Ovary (tissue), 9 donors: Measurements from ENCODE around the gene FLOT1. TPM values are rescaled to one million over a fixed set of nuclear protein-coding genes. Genes with fewer than 3 reads are reported as not detected.

Experiments used
- DNase-seq, 5 donors: peaks; one replicate each; pipeline ENCODE4 v3.0.0-alpha.2; 2019 to 2020
- H3K27ac ChIP-seq, 2 donors: fragments of 200-600 bp; one replicate each; pipeline versions ENCODE4 v1.5.1 to v1.8.0; 2019 to 2022
- H3K27me3 ChIP-seq: fragments of 200-600 bp; one replicate; pipeline ENCODE4 v1.8.0; 2022
- H3K36me3 ChIP-seq: fragments of 200-600 bp; sonication (generic); one replicate; pipeline ENCODE4 v1.5.1; 2019
- H3K4me1 ChIP-seq: one replicate; pipeline ENCODE4 v1.8.1; 2013; ENCODE audit warnings: mild to moderate bottlenecking, moderate library complexity; ENCODE audit not compliant: insufficient read depth
- H3K4me3 ChIP-seq: fragments of 200-600 bp; sonication (generic); one replicate; pipeline ENCODE4 v1.5.1; 2017
- H3K9me3 ChIP-seq, 2 donors: fragments of 200-600 bp in 1 of 2; sonication (generic) in 1 of 2; one replicate each; pipeline versions ENCODE4 v1.5.1 to v1.8.1; 2013 to 2019; ENCODE audit warnings: mild to moderate bottlenecking in 1 of 2, moderate library complexity in 1 of 2
- CTCF ChIP-seq, 3 donors: fragments of 450-650 bp in 2 of 3; fragments of 200-600 bp in 1 of 3; IDR thresholded peaks; one replicate each; pipeline versions ENCODE4 v1.5.1 to v1.8.0; 2016 to 2022; ENCODE audit warnings: antibody characterized with exemption in 3 of 3, mild to moderate bottlenecking in 1 of 3
- EP300 ChIP-seq: sonication (generic); formaldehyde crosslinking; IDR thresholded peaks from one replicate; pipeline ENCODE4 v1.6.1; 2017; ENCODE audit warnings: antibody characterized with exemption
- POLR2A ChIP-seq: fragments of 450-650 bp; IDR thresholded peaks from one replicate; pipeline ENCODE4 v1.6.1; 2017; ENCODE audit warnings: antibody characterized with exemption, mild to moderate bottlenecking, moderate library complexity
- WGBS, 3 donors: extraction: QIAGEN DNeasy Blood & Tissue Kit in 1 of 3; methylation state at CpG; one replicate each; pipeline versions ENCODE4 v1.1.5 to v1.1.7; 2013 to 2017; 5-methylcytosine and 5-hydroxymethylcytosine counted together
- intact Hi-C, 4 donors: fragments of 100-400 bp; cut with DNase I; formaldehyde crosslinking; loops; one replicate each; pipeline versions ENCODE4 v1.11.0 to v1.15.1; 2022 to 2023
- polyA plus RNA-seq, 2 donors: library from polyadenylated mRNA; stranded (reverse); fragments of 200-250 nt in 1 of 2; fragments of 350-450 nt in 1 of 2; fragmentation: Illumina TruSeq in 1 of 2; extraction: RNeasy Lipid Tissue Mini Kit (QIAGEN cat#74804) in 1 of 2; gene quantifications; one replicate each; pipeline ENCODE4 v1.2.3, GENCODE V29; 2013 to 2014
- total RNA-seq, 7 donors: library from RNA; depleted of rRNA in 2 of 7; stranded (reverse); fragments of >200 nt in 2 of 7; fragmentation: NEBNext Ultra II Directional in 3 of 7; extraction: Animal tissue kit (Norgen Biotek cat#: 25700) in 3 of 7; gene quantifications; one replicate each; pipeline versions ENCODE4 v1.1.0 to v1.2.4, GENCODE V29; 2016 to 2023
- donor health status: DM: no; HTN: no; CAD: no; lungs with moderate emphysema.
- donor health status: DM: no; HTN: no; CAD: no.
- donor health status: Bipolar disorder and iron deficiency.
- donor health status: DM: yes; HTN: yes; CAD: no.
- donor health status: DM: no; HTN: no; CAD: no.
- donor health status: DM: yes; HTN: yes; CAD: no.

FLOT1 gene
- total and polyA plus RNA-seq, 9 donors, result 64.1 to 180 (median 124) TPM

GRCh38 chr6:30763618-30764489 is 21.4 kb upstream of the FLOT1 start:
- 49 to 56% (median 52%) methylated on average over 8 of the region's 8 CpGs for WGBS, 3 donors
- Histone ChIP-seq H3K9me3 (no peaks in the 10 kb centered on the region), H3K4me1 (no peaks in the 10 kb centered on the region), H3K36me3 (no peaks in the 10 kb centered on the region), H3K27ac (no peak overlapping the region), H3K27me3 (no peaks in the 10 kb centered on the region), H3K4me3 (no peak overlapping the region)
- DNase-seq, result no peak
- intact Hi-C loops, result no loop called here
- TF ChIP-seq EP300 (no peak), CTCF (IDR thresholded peaks at IDR 0.05) (no peak), POLR2A (no peak)

GRCh38 chr6:30763155-30763617 is 20.7 kb upstream of the FLOT1 start:
- Histone ChIP-seq H3K4me1 (no peaks in the 10 kb centered on the region), H3K9me3 (no peaks in the 10 kb centered on the region), H3K36me3 (no peaks in the 10 kb centered on the region), H3K27ac (no peak overlapping the region), H3K27me3 (no peaks in the 10 kb centered on the region), H3K4me3 (no peak overlapping the region)
- WGBS, 3 donors, result 97 to 100% (median 98%) methylated on average over 1 of the region's 1 CpG
- no peak for DNase-seq
- intact Hi-C loops, result no loop called here
- TF ChIP-seq POLR2A, result no peak
- no peak for TF ChIP-seq EP300
- no peak for TF ChIP-seq CTCF (IDR thresholded peaks at IDR 0.05)

GRCh38 chr6:30761791-30762429 is 19.4 kb upstream of the FLOT1 start:
- TF ChIP-seq EP300 (no peak), CTCF (IDR thresholded peaks at IDR 0.05) (no peak), POLR2A (no peak)
- intact Hi-C loops, result no loop called here
- no peaks in the 10 kb centered on the region for H3K9me3 ChIP-seq
- no peaks in the 10 kb centered on the region for H3K4me1 ChIP-seq
- WGBS, 3 donors, result 90 to 93% (median 92%) methylated on average over 4 of the region's 4 CpGs
- H3K27me3 ChIP-seq, result no peaks in the 10 kb centered on the region
- no peaks in the 10 kb centered on the region for H3K36me3 ChIP-seq
- no peak overlapping the region for H3K4me3 ChIP-seq
- no peak for DNase-seq
- H3K27ac ChIP-seq, result no peak overlapping the region

GRCh38 chr6:30760549-30760948 is 18.1 kb upstream of the FLOT1 start:
- H3K27me3 ChIP-seq, result no peaks in the 10 kb centered on the region
- no peaks in the 10 kb centered on the region for H3K36me3 ChIP-seq
- no peaks in the 10 kb centered on the region for H3K9me3 ChIP-seq
- no peak overlapping the region for H3K4me3 ChIP-seq
- H3K4me1 ChIP-seq, result no peaks in the 10 kb centered on the region
- 75 to 84% (median 82%) methylated on average over 8 of the region's 8 CpGs for WGBS, 3 donors
- intact Hi-C loops, result no loop called here
- DNase-seq, result no peak
- TF ChIP-seq CTCF (IDR thresholded peaks at IDR 0.05) (no peak), EP300 (no peak), POLR2A (no peak)
- H3K27ac ChIP-seq, result no peak overlapping the region
